ENCODE data around the gene DNER. TPM values are rescaled to one million over a fixed set of nuclear protein-coding genes. Genes with fewer than 3 reads are reported as not detected.

DNER gene
- total and polyA plus RNA-seq, 2 of the 13 experiments (the other 11 are each of a cell fraction or from before 2014, with no cell fraction given): not detected

GRCh38 chr2:229715895-229716507, 1.6 kb upstream of the DNER start (continued):
- TF ChIP-seq REST (IDR thresholded peaks at IDR 0.05; ENCODE audit: borderline replicate concordance in 1 of 2, low read depth in 1 of 2, low read length in 2 of 2) (peak in 1 of 2 experiments; percentile 50; a peak in 2 of 4 replicates), SMC3 (IDR thresholded peaks at IDR 0.05; ENCODE audit: low read length) (peak; percentile 23; the same call in 1 of the 2 replicates), CREB1 (IDR thresholded peaks at IDR 0.05) (peak; percentile 37; the same call in 1 of the 2 replicates), CREB1 (CRISPR knock-in tag; IDR thresholded peaks at IDR 0.05) (0 out of 2 replicates have a peak, but pooled peaks have one; percentile 53), ZSCAN29 (CRISPR knock-in tag; conservative IDR thresholded peaks at IDR 0.05) (no peak), ZNF570 (CRISPR knock-in tag; IDR thresholded peaks at IDR 0.05; ENCODE audit: borderline replicate concordance) (no peak), ZBTB37 (CRISPR knock-in tag; IDR thresholded peaks at IDR 0.05) (0 out of 2 replicates have a peak, but pooled peaks have one; percentile 27), CREM (IDR thresholded peaks at IDR 0.05) (peak; percentile 54), CREM (CRISPR knock-in tag; IDR thresholded peaks at IDR 0.05) (no peak), ZNF446 (CRISPR knock-in tag; IDR thresholded peaks at IDR 0.05) (no peak)

All from HepG2 (cell line).